NCI-H1694 (cell line): Measurements from ENCODE around the gene CEBPZ.
"Not testable (repeated sequence)": the region's sequence is repeated elsewhere in the genome, so short reads cannot be mapped to it uniquely, and the experiment has no call there.

Experiments
- DNase-seq: peaks from one replicate; lab custom pipeline; 2025; lab: John Stamatoyannopoulos, UW

CEBPZ gene

GRCh38 chr2:37231241-37232130 lies at the start of gene CEBPZ, which contains the start of gene NDUFAF7:
CEBPZ (minus strand) TSS chr2:37231596; CDS start chr2:37231567, 29 bp downstream.
NDUFAF7 (plus strand) TSS chr2:37231658; CDS start chr2:37231706, 48 bp downstream.
- DNase-seq: peak; percentile 78

- DNase-seq: no peak
These were observed 44.9 kb upstream of the CEBPZ start for GRCh38 chr2:37276291-37276690.

- DNase-seq: no peak
These were observed 43.1 kb upstream of the CEBPZ start for GRCh38 chr2:37274359-37274965.

- DNase-seq: no peak
These were observed 40.1 kb upstream of the CEBPZ start for GRCh38 chr2:37271376-37272067.

- DNase-seq: no peak
These were observed 36.7 kb upstream of the CEBPZ start for GRCh38 chr2:37268111-37268510.

- DNase-seq: no peak
These were observed 36.3 kb upstream of the CEBPZ start for GRCh38 chr2:37267685-37268084.

- DNase-seq: no peak
These were observed 32.4 kb upstream of the CEBPZ start for GRCh38 chr2:37263839-37264238.

GRCh38 chr2:37262522-37262921 lies 31.1 kb upstream of the CEBPZ start:
- DNase-seq: no peak

- DNase-seq: no peak
These were observed 19.7 kb upstream of the CEBPZ start for GRCh38 chr2:37250869-37251740.

- DNase-seq: no peak
These were observed 14.8 kb upstream of the CEBPZ start for GRCh38 chr2:37246205-37246604.

GRCh38 chr2:37244755-37245154 lies 13.4 kb upstream of the CEBPZ start:
- DNase-seq: no peak

- DNase-seq: no peak
These were observed 12.6 kb upstream of the CEBPZ start for GRCh38 chr2:37244017-37244416.

GRCh38 chr2:37243435-37243834 lies 12.0 kb upstream of the CEBPZ start:
- no peak for DNase-seq

GRCh38 chr2:37232131-37232933 lies 936 bp upstream of the CEBPZ start:
- no peak for DNase-seq

GRCh38 chr2:37230581-37230980 lies 815 bp downstream of the CEBPZ start:
- no peak for DNase-seq

GRCh38 chr2:37228788-37229187 lies 2.6 kb downstream of the CEBPZ start:
- DNase-seq: no peak

- no peak for DNase-seq
These were observed 4.5 kb downstream of the CEBPZ start for GRCh38 chr2:37226863-37227262.

- DNase-seq: not testable (repeated sequence)
These were observed 6.3 kb downstream of the CEBPZ start for GRCh38 chr2:37225129-37225528.

GRCh38 chr2:37224063-37224462 lies 7.3 kb downstream of the CEBPZ start:
- no peak for DNase-seq

GRCh38 chr2:37223131-37223530 lies 8.3 kb downstream of the CEBPZ start:
- no peak for DNase-seq

GRCh38 chr2:37219046-37219445 lies 12.3 kb downstream of the CEBPZ start:
- DNase-seq: no peak
